Measurements from ENCODE around the gene HEBP1.

HEBP1 gene

DNA sequence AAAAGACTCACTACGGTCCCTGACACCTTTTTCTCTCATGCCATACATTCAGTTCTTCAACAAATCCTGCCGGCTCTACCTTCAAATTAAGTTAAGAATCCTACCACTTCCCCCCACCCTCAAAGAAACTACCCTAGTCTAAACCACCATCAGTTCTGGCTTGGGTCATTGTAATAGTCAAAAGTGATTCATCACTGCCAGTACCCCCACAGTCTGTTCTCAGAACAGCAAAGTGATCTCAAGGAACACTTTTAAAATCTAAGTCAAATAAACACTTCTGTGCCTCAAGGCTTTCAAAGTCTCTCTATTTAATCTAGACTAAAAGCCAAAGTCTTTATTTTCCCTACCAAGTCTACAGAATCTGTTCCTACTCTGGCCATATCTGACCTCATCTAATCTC, 32.1 kb upstream of the HEBP1 start:
- H3K4me3 Mint-ChIP-seq: no peak overlapping the region
- intact Hi-C loops (cut with micrococcal nuclease): no loop called here
- H3K27me3 Mint-ChIP-seq: no peaks in the 10 kb centered on the region
- peaks cover 5% of the 10 kb centered on the region for H3K4me1 Mint-ChIP-seq (ENCODE audit: low read depth)
- H3K36me3 Mint-ChIP-seq (ENCODE audit: low read depth): no peaks in the 10 kb centered on the region
- H3K9me3 Mint-ChIP-seq: no peaks in the 10 kb centered on the region
- no peak overlapping the region for H3K27ac Mint-ChIP-seq

GRCh38 chr12:13030541-13031291, 30.7 kb upstream of the HEBP1 start:
- intact Hi-C loops (cut with micrococcal nuclease): no loop called here
- Mint-ChIP-seq H3K4me1 (ENCODE audit: low read depth) (peaks cover 13% of the 10 kb centered on the region), H3K36me3 (ENCODE audit: low read depth) (no peaks in the 10 kb centered on the region), H3K27me3 (no peaks in the 10 kb centered on the region), H3K4me3 (no peak overlapping the region), H3K9me3 (no peaks in the 10 kb centered on the region), H3K27ac (no peak overlapping the region)

GRCh38 chr12:13028825-13029570, 28.9 kb upstream of the HEBP1 start:
- intact Hi-C loops (cut with micrococcal nuclease): no loop called here
- no peaks in the 10 kb centered on the region for H3K9me3 Mint-ChIP-seq
- no peaks in the 10 kb centered on the region for H3K36me3 Mint-ChIP-seq (ENCODE audit: low read depth)
- H3K4me3 Mint-ChIP-seq: no peak overlapping the region
- H3K27me3 Mint-ChIP-seq: no peaks in the 10 kb centered on the region
- peaks cover 18% of the 10 kb centered on the region for H3K4me1 Mint-ChIP-seq (ENCODE audit: low read depth)
- no peak overlapping the region for H3K27ac Mint-ChIP-seq

DNA sequence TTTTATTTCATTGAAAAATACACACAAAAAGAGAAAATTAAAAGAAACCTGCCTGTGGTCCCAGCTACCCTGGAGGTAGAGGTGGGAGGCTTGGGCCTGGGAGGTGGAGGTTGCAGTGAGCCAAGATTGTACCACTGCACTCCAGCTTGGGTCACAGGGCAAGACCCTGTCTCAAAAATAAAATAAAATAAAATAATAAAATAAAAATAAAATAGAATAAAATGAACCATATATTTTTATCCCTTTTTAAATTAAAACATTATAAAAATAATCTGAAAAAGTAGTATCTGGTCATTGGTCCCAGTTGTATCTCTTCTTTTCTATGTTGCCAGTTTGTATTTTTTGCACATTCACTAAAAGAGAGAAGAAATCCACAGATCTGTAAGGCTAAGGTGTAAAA, 27.4 kb upstream of the HEBP1 start:
- intact Hi-C loops (cut with micrococcal nuclease): no loop called here
- no peaks in the 10 kb centered on the region for H3K36me3 Mint-ChIP-seq (ENCODE audit: low read depth)
- peaks cover 18% of the 10 kb centered on the region for H3K4me1 Mint-ChIP-seq (ENCODE audit: low read depth)
- no peak overlapping the region for H3K27ac Mint-ChIP-seq
- H3K27me3 Mint-ChIP-seq: no peaks in the 10 kb centered on the region
- H3K4me3 Mint-ChIP-seq: no peak overlapping the region
- no peaks in the 10 kb centered on the region for H3K9me3 Mint-ChIP-seq

- Mint-ChIP-seq H3K4me1 (ENCODE audit: low read depth) (peaks cover 18% of the 10 kb centered on the region), H3K27me3 (no peaks in the 10 kb centered on the region), H3K4me3 (no peak overlapping the region), H3K36me3 (ENCODE audit: low read depth) (no peaks in the 10 kb centered on the region), H3K9me3 (no peaks in the 10 kb centered on the region), H3K27ac (no peak overlapping the region)
- intact Hi-C loops (cut with micrococcal nuclease): no loop called here
Measured at GRCh38 chr12:13027032-13027431, 27.0 kb upstream of the HEBP1 start.

- Mint-ChIP-seq H3K9me3 (no peaks in the 10 kb centered on the region), H3K27me3 (no peaks in the 10 kb centered on the region), H3K4me1 (ENCODE audit: low read depth) (peaks cover 18% of the 10 kb centered on the region), H3K4me3 (no peak overlapping the region), H3K36me3 (ENCODE audit: low read depth) (no peaks in the 10 kb centered on the region), H3K27ac (peak overlapping the region; percentile 52)
- intact Hi-C loops (cut with micrococcal nuclease): no loop called here
Measured at GRCh38 chr12:13026286-13026685, 26.2 kb upstream of the HEBP1 start.

DNA sequence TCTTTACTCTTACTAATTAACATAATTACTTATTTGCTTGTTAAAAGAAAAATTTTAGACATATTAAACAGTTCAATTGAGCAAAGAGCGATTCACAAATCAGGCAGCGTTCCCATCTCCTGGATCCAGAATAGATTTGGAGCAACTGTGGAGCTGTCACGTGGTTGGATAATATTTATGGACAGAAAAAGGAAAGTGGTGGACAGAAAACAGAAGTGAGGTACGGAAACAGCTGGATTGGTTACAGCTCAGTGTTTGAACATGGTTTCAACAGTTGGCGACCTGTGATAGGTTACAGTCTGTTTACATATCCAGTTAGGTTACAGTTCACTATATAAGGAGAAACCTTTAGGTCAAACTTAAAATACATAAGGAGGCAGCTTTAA, 24.5 kb upstream of the HEBP1 start:
- Mint-ChIP-seq H3K9me3 (no peaks in the 10 kb centered on the region), H3K27ac (no peak overlapping the region), H3K4me1 (ENCODE audit: low read depth) (peaks cover 18% of the 10 kb centered on the region), H3K4me3 (no peak overlapping the region), H3K27me3 (no peaks in the 10 kb centered on the region), H3K36me3 (ENCODE audit: low read depth) (no peaks in the 10 kb centered on the region)
- intact Hi-C loops (cut with micrococcal nuclease): loop anchor here (5.0 kb wide), 1 partner anchor 183 kb away; no protein-coding TSS in a partner anchor

- Mint-ChIP-seq H3K9me3 (no peaks in the 10 kb centered on the region), H3K4me3 (no peak overlapping the region), H3K4me1 (ENCODE audit: low read depth) (peaks cover 18% of the 10 kb centered on the region), H3K27me3 (no peaks in the 10 kb centered on the region), H3K27ac (no peak overlapping the region), H3K36me3 (ENCODE audit: low read depth) (no peaks in the 10 kb centered on the region)
- intact Hi-C loops (cut with micrococcal nuclease): loop anchor here (5.0 kb wide), 1 partner anchor 183 kb away; no protein-coding TSS in a partner anchor
Measured at GRCh38 chr12:13023811-13024530, 23.9 kb upstream of the HEBP1 start.

- Mint-ChIP-seq H3K27ac (no peak overlapping the region), H3K27me3 (no peaks in the 10 kb centered on the region), H3K4me1 (ENCODE audit: low read depth) (peaks cover 17% of the 10 kb centered on the region), H3K36me3 (ENCODE audit: low read depth) (no peaks in the 10 kb centered on the region), H3K4me3 (no peak overlapping the region), H3K9me3 (no peaks in the 10 kb centered on the region)
- intact Hi-C loops (cut with micrococcal nuclease): loop anchor here (5.0 kb wide), 1 partner anchor 184 kb away; no protein-coding TSS in a partner anchor
Measured at GRCh38 chr12:13022851-13023271, 22.8 kb upstream of the HEBP1 start.

GRCh38 chr12:13011098-13011497, 11.0 kb upstream of the HEBP1 start:
- Mint-ChIP-seq H3K4me1 (ENCODE audit: low read depth) (peaks cover 15% of the 10 kb centered on the region), H3K4me3 (no peak overlapping the region), H3K27me3 (peaks cover 3% of the 10 kb centered on the region), H3K27ac (no peak overlapping the region), H3K9me3 (no peaks in the 10 kb centered on the region), H3K36me3 (ENCODE audit: low read depth) (no peaks in the 10 kb centered on the region)
- intact Hi-C loops (cut with micrococcal nuclease): no loop called here

- Mint-ChIP-seq H3K4me3 (no peak overlapping the region), H3K27ac (no peak overlapping the region), H3K4me1 (ENCODE audit: low read depth) (peaks cover 27% of the 10 kb centered on the region), H3K9me3 (no peaks in the 10 kb centered on the region), H3K36me3 (ENCODE audit: low read depth) (no peaks in the 10 kb centered on the region), H3K27me3 (peaks cover 3% of the 10 kb centered on the region)
- intact Hi-C loops (cut with micrococcal nuclease): no loop called here
Measured at GRCh38 chr12:13008741-13009380, 8.8 kb upstream of the HEBP1 start.

DNA sequence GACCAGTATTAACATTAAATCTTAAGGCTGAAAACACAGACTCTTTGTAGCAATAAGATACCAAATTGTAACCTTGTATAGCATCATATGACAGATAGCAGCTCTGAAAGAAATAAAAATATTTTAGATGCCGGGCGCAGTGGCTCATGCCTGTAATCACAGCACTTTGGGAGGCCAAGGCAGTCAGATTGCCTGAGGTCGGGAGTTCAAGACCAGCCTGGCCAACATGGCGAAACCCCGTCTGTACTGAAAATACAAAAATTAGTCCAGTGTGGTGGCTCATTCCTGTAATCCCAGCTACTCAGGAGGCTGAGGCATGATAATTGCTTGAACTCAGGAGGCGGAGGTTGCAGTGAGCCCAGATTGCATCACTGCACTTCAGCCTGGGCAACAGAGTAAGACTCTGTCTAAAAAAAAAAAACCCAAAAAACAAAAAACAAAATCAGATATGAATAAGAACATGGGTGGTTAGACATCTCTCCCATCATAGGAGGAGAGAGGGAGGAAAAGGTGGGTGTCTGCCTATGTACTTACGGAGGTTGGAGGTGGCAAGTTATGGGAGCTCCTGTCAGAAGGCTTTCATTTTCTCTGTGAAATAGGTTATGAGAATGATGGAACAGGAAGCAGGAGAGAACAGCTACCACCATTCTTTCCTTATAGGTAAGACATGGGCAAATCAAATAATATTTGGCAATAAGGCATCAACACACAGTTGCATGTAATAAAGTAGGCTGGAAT, 7.6 kb upstream of the HEBP1 start:
- Mint-ChIP-seq H3K27ac (peak overlapping the region; percentile 68), H3K4me1 (ENCODE audit: low read depth) (peaks cover 25% of the 10 kb centered on the region), H3K4me3 (no peak overlapping the region), H3K36me3 (ENCODE audit: low read depth) (peaks cover 3% of the 10 kb centered on the region), H3K27me3 (peaks cover 3% of the 10 kb centered on the region), H3K9me3 (no peaks in the 10 kb centered on the region)
- intact Hi-C loops (cut with micrococcal nuclease): no loop called here

- Mint-ChIP-seq H3K36me3 (ENCODE audit: low read depth) (peaks cover 18% of the 10 kb centered on the region), H3K9me3 (no peaks in the 10 kb centered on the region), H3K4me1 (ENCODE audit: low read depth) (peaks cover 32% of the 10 kb centered on the region), H3K4me3 (no peak overlapping the region), H3K27ac (no peak overlapping the region), H3K27me3 (peaks cover 3% of the 10 kb centered on the region)
- intact Hi-C loops (cut with micrococcal nuclease): no loop called here
Measured at GRCh38 chr12:13005649-13006048, 5.6 kb upstream of the HEBP1 start.

Data from dendritic cell treated with granulocyte-macrophage colony-stimulating factor and Interleukin-4, amounts not matched to agents 40 ng/mL and 50 ng/mL, for 4 days (primary cell).